ENCODE measurements around the gene KRTAP10-11. TPM values are rescaled to one million over a fixed set of nuclear protein-coding genes. Genes with fewer than 3 reads are reported as not detected.
"Not testable (repeated sequence)": the region's sequence is repeated elsewhere in the genome, so short reads cannot be mapped to it uniquely, and the experiment has no call there.

The KRTAP10-11 gene
- total RNA-seq, 2 experiments from 2014 or later = not detected

- CTCF ChIA-PET = no interaction called here
- POLR2A ChIA-PET = no interaction called here
Measured at GRCh38 chr21:44658913-44659595, 12.8 kb downstream of the KRTAP10-11 start.

- POLR2A ChIA-PET, CTCF ChIA-PET: not testable (repeated sequence)
Measured at GRCh38 chr21:44661567-44661966, 15.4 kb downstream of the KRTAP10-11 start.

GRCh38 chr21:44664691-44665090 is 18.5 kb downstream of the KRTAP10-11 start:
- POLR2A ChIA-PET = no interaction called here
- CTCF ChIA-PET = no interaction called here

- ChIA-PET POLR2A (no interaction called here), CTCF (interaction anchor here (0.5 kb wide), 1 partner anchor 248 kb away, joined by 3 read pairs; no protein-coding TSS in a partner anchor)
Measured at GRCh38 chr21:44666401-44667320, 20.4 kb downstream of the KRTAP10-11 start, which contains the start of gene KRTAP12-2. TSS of gene KRTAP12-2 (minus strand) at chr21:44666927. CDS start at chr21:44666886, 41 bp downstream.

- ChIA-PET CTCF (interaction anchor here (0.5 kb wide), 2 partner anchors 179 to 247 kb away, joined by 3 to 4 read pairs; no protein-coding TSS in a partner anchor), POLR2A (no interaction called here)
Measured at GRCh38 chr21:44667612-44668011, 21.4 kb downstream of the KRTAP10-11 start.

GRCh38 chr21:44670642-44671432 is 24.6 kb downstream of the KRTAP10-11 start:
- ChIA-PET POLR2A (no interaction called here), CTCF (no interaction called here)

GRCh38 chr21:44671911-44672310 is 25.7 kb downstream of the KRTAP10-11 start:
- CTCF ChIA-PET = no interaction called here
- POLR2A ChIA-PET = no interaction called here

- CTCF ChIA-PET = no interaction called here
- POLR2A ChIA-PET = no interaction called here
Measured at GRCh38 chr21:44677881-44678280, 31.7 kb downstream of the KRTAP10-11 start.

- ChIA-PET POLR2A (no interaction called here), CTCF (no interaction called here)
Measured at GRCh38 chr21:44681152-44681551, 34.9 kb downstream of the KRTAP10-11 start.

- POLR2A ChIA-PET = interaction anchor here (0.5 kb wide), 1 partner anchor 249 kb away, joined by 3 read pairs; no protein-coding TSS in a partner anchor
- CTCF ChIA-PET = no interaction called here
Measured at GRCh38 chr21:44681861-44682579, 35.8 kb downstream of the KRTAP10-11 start, which contains the start of gene KRTAP12-1. TSS of gene KRTAP12-1 (minus strand) at chr21:44682163. CDS start at chr21:44682123, 40 bp downstream.

- ChIA-PET POLR2A (no interaction called here), CTCF (no interaction called here)
Measured at GRCh38 chr21:44682580-44683151, 36.5 kb downstream of the KRTAP10-11 start.

GRCh38 chr21:44684077-44684476 is 37.9 kb downstream of the KRTAP10-11 start:
- POLR2A ChIA-PET = no interaction called here
- CTCF ChIA-PET = no interaction called here

- ChIA-PET POLR2A (no interaction called here), CTCF (no interaction called here)
Measured at GRCh38 chr21:44684483-44684882, 38.3 kb downstream of the KRTAP10-11 start.

GRCh38 chr21:44685050-44685449 is 38.8 kb downstream of the KRTAP10-11 start:
- POLR2A ChIA-PET, CTCF ChIA-PET: not testable (repeated sequence)

GRCh38 chr21:44686000-44686781 is 40.0 kb downstream of the KRTAP10-11 start:
- ChIA-PET POLR2A (no interaction called here), CTCF (no interaction called here)

- ChIA-PET POLR2A (no interaction called here), CTCF (no interaction called here)
Measured at GRCh38 chr21:44686843-44687561, 40.8 kb downstream of the KRTAP10-11 start.

- ChIA-PET POLR2A (no interaction called here), CTCF (no interaction called here)
Measured at GRCh38 chr21:44687671-44688070, 41.5 kb downstream of the KRTAP10-11 start.

GRCh38 chr21:44689740-44690139 is 43.5 kb downstream of the KRTAP10-11 start:
- POLR2A ChIA-PET, CTCF ChIA-PET: not testable (repeated sequence)

Measured in activated CD8-positive, alpha-beta memory T cell treated with anti-CD3 and anti-CD28 coated beads for 36 hours (primary cell).